DMS 273 treated with DMSO at 0.1 percent for 48 hours (cell line): ENCODE data around the gene RNF187.

ENCODE experiments used
- DNase-seq: peaks from one replicate; lab custom pipeline; 2025; lab: John Stamatoyannopoulos, UW

The RNF187 gene

DNA sequence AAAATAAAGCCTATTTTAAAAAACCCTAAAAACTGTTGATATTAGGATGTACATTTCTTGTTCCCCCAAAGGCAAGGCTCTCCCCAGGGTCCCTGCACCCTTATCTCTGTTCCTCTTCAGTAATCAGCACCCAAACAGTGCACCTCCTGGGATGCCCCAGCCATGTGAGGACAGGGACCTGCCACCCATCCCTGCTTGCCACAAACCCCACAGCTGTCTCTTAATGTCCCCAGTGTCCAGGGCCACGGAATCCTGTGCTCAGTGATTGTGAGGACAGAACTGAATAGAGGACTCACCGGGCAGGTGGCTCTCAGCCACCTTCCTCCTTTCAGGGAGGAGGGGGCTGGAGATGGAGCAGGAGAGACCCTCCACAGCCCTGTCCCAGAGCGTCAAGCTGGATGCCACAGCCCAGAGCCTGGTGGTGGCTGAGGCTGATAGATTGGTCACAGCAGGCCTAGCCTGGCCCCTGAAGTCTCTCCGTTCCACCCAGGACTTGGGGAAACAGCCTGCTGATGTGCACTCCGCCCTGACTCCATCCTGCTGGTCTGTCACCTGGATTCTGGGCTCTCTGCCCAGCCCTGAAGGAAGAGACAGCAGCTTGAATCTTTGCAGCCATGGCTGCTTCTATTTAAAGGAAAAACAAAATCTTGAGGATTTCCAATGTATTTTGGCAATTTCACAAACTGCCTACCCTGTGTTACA is 23.1 kb downstream of the RNF187 start:
- DNase-seq = no peak

DNA sequence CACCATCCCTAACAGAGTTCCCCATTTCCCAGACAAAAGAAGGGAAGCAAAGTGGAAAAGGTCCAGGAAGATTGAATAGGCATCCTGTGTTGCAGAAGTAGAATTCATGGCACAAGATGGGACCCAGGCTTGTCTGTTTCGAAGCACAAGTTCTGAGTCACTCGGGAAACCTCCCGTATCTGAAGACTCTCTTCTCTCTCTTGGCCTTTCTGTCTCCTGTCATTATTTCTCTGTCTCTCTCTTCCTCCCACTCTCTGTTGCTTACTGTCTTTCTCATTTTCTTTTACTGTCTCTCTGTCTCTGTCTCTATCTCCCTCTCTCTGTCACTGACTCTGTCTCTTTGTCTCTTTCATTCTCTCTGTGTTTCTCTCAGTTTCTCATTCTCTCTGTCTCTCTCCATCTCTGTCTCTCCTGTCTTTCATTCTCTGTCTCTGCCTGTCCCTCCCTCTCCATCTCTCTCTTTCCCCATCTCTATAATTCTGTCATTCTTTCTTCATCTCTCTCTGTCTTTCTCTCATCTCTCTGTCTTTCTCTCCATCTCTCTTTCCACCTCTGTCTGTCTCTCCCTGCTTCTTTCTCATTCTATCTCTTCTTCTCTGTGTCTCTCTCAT is 23.7 kb downstream of the RNF187 start:
- no peak for DNase-seq

DNA sequence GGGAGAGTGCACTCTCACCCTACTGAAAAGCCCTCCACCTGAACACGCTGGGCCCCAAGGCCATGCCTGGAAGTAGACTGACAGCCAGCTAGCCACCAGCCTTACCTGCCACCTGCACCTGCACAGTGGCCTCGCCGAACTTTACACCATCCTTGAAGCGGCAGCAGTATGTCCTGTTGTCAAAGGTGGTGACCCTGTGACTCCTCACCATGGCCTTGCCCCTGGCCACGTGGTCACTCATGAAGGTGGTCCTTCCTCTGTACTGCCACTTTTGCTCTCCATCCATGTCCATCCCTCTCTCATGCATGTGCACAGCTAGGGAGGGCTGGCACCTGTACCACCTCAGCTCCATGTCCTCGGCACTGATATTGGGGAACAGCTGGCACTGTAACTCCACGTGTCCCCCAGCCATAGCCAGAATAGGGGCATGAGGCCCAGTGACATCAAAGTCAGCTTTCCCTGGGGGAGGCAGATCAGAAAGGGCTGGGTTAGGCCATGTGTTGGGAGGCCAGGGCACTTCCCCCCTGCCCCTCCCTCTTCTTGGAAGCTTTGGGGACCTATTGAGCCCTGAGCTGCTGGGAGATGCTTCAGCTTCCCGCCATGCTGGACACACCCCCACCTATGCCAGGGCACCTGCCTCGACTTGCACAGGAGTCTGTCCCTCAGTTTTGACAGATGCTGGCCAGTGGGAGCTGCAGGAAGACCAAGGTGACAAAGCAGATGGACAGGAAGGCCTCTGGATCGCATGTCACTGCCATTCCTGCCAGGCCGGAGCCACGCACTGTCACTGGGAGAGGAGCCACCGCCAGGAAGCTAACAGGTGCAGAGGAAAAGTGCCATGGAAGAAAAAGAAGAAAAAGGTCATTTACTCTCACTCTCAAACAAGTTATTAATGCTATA is 24.6 kb downstream of the RNF187 start:
- DNase-seq = no peak

DNA sequence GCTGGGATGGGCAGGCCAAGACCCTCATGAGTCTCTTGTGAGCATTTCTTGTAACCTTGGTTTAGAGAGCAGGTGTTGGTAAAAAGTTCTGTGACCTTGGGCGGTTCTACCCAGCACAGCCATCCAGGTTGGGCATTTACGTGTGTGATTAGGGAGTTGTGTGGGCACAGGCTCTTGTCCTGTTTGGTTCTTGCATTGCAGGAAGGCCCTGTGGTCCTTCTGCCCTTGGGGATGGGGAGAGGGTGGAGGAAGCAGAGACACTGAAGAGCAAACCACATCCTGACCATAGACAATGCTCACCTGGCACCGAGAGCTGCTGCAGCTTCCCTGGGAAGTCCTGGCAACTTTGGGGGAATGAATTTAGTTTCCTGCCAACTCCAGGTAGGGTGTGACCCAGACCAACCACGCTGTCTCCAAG is 25.6 kb downstream of the RNF187 start:
- DNase-seq = no peak

DNA sequence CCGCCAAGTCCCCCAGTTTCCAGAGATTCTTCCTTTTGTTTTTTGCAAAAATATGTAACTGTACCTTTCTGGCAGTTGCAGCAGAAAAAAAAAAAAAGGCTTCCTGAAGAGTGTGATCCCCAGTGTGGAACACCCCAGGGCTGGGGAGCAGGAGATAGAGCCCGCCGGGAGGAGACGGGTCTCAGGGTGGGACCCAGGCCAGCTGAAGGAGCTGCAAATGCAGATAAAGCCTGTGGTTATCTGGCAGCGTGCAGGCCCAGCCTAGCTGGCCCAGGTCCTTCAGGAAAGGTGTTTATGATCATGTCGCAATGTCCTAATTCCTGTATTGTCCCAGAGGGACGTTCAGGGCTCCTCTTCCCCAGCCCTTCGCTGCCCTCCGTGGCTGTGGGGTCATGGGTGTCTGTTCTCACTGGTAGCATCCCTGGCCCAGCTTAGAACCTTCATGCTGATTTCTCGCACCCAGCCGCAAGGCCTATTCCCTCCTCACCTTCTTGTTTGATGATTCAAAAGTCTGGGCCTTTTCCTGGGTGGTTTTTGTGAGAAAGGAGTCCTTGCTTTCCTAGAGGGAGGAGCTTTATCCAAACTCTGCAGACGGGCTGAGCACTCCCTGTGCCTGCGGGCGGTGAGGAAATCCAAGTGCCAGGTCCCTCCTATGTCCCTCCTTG is 26.2 kb downstream of the RNF187 start:
- DNase-seq = no peak

DNA sequence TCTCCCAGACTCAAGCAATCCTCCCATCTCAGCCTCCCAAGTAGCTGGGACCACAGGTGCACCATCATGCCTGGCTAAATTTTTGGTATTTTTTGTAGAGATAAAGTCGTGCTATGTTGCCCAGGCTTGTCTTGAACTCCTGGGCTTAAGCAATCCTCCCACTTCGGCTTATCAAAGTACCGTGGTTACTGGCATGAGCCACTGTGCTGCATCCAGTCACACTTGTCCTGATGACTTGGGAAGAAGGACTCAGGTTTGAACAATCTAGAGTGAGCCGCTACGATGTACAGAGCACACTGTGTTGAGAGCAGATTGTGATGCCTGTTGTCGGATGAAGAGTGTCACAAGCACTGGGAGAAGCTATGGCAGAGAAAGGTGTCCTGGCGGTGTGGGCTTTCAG is 27.2 kb downstream of the RNF187 start:
- DNase-seq = no peak

DNA sequence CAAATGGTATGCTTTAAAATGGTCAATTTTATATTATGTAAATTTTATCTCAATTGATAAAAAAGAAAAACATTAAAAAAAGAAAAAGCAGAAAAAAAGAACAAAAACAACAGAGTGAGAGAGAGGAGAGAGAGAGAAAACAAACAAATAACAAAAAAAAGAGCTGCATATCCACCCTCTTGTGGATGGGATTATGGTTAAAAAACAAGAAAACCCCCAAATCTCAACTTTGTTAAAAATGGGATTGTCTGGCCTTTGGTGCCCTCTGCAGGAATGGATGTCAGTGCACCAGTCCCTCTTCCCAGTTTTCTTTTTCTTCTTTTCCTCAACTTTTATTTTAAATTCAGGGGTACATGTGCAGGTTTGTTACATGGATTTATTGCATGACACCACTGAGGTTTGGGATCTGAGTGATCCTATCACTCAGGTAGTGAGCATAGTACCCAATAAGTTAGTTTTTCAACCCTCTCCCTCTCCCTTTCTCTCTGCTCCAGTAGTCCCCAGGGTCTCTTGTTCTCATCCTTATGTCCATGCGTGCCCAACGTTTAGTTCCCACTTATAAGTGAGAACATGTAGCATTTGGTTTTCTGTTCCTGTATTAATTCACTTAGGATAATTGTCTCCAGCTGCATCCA is 28.1 kb downstream of the RNF187 start:
- DNase-seq = no peak

DNA sequence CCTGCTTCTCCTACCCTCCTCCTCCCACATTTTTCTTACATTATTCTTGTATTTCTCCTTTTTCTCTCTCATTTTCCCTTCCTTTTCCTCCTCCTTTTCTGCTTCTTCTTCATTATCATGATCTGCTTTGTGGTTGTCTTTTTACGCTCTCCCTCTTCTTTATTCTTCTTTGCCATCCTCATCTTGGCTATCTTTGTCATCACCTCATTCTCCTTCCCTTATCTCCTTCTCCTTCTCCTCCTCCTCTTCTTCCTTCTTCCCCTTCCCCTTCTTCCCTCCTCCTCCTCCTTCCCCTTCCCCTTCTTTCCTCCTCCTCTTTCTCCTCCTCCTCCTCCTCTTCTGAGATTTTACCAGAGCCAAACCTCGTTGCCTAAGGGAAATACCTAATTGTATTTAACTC is 30.5 kb downstream of the RNF187 start:
- no peak for DNase-seq

DNA sequence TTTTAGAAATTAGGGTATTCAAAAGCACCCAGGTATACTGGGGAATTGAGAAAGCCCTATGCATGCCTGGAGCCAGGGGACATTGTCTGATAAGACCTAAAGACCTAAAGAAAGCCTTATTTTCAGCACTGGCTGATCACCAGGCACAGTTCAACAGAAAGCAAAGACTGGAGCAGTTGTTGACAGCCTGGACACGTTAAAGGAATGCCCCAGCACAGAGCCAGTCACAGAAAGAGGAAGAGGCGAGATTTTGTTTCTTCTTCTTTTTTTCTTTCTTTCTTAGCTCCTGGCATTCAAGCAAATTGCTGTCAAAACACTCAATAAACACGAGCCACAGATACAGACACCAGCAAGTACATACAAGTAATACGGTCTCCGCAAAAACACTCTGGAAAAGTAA is 40.4 kb downstream of the RNF187 start:
- DNase-seq = no peak

DNA sequence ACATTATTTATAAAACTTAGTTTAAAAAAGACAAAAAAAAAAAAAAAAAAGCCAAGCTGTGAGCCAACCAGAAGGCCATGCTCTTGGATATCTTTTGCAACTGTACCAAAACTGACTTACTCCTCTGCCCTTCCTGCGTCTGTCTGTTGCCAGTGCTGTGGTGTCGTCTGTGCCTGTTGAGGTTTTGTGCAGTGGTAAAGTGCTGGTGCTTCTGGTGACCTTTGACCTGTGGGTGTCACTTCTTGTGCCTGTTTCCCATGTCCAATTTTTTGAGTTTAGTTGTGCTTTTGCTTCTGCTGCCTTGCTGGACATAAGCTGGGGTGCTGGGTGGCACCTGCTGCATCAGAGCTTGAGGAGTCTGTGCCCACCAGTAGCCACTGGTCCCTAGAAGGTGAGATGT is 41.4 kb downstream of the RNF187 start:
- DNase-seq = no peak

DNA sequence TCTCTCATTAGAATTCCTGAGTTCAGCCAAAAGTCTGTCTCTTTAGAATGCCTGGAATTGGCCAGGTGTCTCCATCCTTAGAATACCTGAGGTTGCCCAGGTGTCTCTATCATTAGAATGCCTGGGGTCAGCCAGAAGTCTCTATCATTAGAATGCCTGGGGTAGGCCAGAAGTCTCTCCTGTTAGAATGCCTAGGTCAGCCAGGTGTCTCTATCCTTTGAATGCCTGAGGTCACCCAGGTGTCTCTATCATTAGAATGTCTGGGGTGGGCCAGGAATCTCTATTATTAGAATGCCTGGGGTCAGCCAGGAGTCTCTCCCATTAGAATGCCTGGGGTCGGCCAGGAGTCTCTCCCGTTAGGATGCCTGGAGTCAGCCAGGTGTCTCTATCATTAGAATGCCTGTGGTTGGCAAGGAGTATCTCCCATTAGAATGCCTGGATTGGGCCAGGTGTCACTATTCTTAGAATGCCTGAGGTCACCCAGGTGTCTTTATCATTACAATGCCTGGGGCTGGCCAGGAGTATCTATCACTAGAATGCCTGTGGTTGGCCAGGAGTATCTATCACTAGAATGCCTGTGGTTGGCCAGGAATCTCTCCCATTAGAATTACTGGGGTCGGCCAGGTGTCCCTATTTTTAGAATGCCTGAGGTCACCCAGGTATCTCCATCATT is 43.0 kb downstream of the RNF187 start:
- no peak for DNase-seq

DNA sequence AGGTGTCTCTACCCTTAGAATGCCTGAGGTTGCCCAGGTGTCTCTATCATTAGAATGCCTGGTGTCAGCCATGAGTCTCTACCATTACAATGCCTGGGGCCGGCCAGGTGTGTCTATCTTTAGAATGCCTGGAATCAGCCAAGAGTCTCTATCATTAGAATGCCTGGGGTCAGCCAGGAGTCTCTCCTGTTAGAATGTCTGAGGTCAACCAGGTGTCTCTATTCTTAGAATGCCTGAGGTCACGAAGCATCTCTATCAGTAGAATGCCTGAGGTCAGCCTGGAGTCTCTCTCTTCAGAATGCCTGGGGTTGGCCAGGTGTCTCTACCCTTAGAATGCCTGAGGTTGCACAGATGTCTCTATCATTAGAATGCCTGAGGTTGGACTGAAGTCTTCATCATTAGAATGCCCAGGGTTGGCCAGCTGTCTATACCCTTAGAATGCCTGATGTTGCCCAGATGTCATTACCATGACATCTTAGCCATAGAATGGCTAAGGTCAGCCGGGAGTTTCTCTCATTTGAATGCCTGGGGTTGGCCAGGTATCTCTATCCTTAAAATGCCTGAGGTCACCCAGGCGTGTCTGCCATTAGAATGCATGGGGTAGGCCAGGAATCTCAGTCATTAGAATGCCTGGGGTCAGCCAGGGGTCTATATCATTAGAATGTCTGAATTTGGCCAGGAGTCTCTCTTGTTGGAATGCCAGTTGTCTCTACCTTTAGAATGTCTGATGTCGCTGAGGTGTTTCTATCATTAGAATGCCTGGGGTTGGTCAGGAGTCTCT is 44.0 kb downstream of the RNF187 start:
- DNase-seq = no peak

DNA sequence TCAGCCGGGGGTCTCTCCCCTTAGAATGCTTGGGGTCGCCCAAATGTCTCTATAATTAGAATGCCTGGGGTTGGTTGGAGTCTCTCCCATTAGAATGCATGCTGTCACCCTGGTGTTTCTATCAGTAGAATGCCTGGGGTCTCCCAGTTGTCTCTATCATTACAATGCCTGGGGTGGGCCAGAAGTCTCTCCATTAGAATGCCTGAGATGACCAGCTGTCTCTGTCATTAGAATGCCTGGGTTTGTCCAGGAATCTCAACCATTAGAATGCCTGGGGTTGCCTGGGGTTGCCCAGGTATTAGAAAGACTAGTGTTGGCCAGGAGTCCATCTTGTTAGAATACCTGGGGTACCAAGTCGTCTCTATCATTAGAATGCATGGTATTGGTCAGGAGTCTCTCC is 51.6 kb downstream of the RNF187 start:
- DNase-seq = no peak

DNA sequence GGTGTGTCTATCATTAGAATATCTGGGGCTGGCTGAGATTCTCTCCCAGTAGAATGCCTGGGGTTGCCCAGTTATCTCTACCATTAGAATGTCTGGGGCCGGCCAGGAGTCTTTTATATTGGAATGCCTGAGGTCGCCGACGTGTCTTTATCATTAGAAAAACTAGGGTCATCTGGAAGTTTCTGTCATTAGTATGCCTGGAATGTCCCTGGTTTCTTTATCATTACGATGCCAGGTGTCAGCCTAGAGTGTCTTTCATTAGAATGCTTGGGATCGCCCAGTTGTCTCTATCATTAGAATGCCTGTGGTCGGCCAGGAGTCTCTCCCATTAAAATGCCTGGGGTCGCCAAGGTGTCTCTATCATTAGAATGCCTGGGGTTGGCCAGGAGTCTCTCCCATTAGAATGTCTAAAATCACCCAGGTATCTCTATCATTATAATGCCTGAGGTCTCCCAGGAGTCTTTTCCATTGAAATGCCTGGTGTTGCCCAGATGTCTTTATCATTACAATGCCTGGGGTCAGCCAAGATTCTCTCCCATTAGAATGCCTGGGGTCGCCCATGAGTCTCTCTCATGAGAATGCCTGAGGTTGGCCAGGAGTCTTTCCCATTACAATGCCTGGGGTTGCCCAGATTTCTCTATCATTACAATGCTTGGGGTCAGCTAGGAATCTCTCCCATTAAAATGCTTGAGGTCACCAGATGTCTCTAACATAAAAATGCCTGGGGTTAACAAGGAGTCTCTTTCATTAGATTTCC is 53.2 kb downstream of the RNF187 start:
- no peak for DNase-seq

DNA sequence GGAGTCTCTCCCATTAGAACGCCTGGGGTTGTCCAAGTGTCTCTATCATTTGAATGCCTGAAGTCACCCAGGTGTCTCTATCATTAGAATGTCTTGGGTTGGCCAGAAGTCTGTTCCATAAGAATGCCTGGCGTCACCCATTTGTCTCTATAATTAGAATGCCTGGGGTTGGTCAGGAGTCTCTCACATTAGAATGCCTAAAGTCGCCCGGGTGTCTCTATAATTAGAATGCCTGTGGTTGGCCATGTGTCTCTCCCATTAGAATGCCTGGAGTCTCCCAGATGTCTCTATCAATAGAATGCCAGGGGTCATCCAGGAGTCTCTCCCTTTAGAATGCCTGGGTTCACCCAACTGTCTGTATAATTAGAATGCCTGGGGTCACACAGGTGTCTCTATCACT is 54.5 kb downstream of the RNF187 start:
- DNase-seq = no peak

DNA sequence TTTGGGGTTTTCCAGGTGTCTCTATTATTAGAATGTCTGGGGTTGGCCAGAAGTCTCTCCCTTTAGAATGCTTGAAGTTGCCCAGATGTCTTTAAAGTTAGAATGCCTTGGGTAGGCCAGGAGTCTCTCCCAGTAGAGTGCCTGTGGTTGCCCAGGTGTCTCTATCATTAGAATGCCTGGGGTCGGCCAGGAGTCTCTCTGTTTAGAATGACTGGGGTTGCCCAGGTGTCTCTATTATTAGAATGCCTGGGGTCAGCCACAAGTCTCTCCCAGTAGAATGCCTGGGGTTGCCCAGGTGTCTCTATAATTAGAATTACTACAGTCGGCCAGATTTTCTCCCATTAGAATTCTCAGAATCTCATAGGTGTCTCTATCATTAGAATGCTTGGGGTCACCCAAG is 55.2 kb downstream of the RNF187 start:
- no peak for DNase-seq

DNA sequence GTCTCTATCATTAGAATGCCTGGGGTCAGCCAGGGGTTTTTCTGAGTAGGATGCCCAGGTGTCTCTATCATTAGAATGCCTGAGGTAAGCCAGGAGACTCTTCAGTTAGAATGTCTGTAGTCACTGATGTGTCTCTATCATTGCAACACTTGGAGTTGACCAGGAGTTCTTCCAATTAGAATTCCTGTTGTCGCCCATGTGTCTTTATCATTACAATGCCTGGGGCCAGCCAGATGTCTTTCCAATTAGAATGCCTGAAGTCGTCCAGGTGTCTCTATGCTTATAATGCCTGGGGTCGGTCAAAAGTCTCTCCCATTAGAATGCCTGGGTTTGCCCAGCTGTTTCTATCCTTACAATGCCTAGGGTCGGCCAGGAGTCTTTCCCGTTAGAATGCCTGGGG is 55.8 kb downstream of the RNF187 start:
- no peak for DNase-seq

DNA sequence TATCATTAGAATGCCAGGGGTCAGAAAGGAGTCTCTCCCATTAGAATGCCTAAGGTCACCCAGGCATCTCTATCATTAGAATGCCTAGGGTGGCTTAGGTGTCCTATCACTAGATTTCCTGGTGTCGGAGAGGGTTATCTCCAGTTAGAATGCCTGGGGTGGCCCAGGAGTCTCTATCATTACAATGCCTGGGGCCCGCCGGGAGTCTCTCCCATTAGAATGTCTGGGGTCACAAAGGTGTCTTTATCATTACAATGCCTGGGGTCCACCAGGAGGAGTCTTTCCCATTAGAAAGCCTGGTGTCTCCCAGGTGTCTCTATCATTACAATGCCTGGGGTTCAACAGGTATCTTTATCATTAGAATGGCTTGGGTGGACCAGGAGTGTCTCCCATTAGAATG is 56.2 kb downstream of the RNF187 start:
- no peak for DNase-seq

DNA sequence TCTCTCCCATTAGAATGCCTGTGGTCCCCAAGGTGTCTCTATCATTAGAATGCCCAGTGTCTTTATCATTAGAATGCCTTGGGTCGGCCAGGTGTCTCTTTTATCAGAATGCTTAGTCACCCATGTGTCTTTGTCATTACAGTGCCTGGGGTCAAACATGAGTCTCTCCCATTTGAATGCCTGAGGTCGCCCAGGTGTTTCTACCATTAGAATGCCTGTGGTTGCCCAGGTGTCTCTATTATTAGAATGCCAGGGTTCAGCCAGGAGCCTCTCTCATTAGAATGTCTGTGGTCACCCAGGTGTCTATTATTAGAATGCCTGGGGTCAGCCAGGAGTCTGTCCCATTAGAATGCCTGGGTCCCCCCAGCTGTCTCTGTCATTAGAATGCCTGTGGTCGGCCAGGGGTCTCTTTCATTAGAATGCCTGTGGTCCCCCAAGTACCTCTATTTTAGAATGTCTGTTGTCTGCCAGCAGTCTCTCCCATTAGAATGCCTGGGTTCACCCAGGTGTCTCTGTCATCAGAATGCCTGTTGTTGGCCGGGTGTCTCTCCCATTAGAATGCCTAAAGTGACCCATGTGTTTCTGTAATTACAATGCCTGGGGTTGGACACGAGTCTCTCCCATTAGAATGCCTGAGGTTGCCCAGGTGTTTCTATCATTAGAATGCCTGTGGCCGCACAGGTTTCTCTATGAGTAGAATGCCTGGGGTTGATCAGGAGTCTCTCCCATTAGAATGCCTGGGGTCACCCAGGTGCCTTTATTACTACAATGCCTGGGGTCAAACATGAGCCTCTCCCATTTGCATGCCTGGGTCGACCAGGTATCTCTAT is 57.1 kb downstream of the RNF187 start:
- DNase-seq = no peak
